Measurements from ENCODE around the gene ANKRD17. TPM values are rescaled to one million over a fixed set of nuclear protein-coding genes. Genes with fewer than 3 reads are reported as not detected.
"Not testable (repeated sequence)": the region's sequence is repeated elsewhere in the genome, so short reads cannot be mapped to it uniquely, and the experiment has no call there.

The ANKRD17 gene
- polyA plus RNA-seq, 4 donors: 60.0 to 74.9 (median 68.7) TPM

DNA sequence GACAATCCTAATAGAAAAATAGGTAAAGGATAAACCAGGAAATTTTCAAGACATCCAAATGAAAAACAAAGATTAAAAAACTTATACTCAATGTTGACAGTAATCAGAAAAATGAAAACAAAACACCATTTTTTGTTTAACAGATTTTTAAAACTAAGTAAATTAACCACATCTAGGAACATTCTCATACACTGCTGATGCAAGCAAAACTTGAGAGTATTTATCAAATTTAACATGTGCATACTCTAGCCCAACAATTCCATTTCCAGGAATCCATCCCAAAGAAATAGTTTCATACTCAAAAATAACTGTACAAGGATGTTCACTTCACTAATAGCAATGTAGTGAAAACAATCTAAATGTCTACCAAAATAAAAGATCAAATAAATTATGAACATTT, 11.5 kb downstream of the ANKRD17 start:
- no peak for DNase-seq (ENCODE audit: low read depth in 4 of 4, low spot score in 3 of 4)

DNA sequence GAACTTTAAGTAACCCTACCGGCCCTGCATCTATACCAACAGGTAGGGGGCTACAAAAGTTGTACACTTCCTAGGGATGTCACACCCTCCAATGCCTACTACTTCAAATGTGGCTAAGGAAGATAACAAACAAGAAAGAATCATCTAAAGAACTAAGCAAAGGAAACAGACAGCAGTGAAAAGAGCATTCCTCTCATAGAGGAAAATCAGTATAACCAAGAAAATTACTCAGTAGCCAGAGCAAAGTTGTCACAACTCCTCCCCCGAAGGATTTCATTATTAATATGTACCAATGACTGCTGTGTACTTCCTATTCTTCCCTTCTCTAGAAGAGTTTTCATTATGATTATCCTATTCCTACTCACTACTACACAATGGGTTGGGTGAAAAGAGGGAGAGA, 12.6 kb downstream of the ANKRD17 start:
- no peak for DNase-seq (ENCODE audit: low read depth in 4 of 4, low spot score in 3 of 4)

DNA sequence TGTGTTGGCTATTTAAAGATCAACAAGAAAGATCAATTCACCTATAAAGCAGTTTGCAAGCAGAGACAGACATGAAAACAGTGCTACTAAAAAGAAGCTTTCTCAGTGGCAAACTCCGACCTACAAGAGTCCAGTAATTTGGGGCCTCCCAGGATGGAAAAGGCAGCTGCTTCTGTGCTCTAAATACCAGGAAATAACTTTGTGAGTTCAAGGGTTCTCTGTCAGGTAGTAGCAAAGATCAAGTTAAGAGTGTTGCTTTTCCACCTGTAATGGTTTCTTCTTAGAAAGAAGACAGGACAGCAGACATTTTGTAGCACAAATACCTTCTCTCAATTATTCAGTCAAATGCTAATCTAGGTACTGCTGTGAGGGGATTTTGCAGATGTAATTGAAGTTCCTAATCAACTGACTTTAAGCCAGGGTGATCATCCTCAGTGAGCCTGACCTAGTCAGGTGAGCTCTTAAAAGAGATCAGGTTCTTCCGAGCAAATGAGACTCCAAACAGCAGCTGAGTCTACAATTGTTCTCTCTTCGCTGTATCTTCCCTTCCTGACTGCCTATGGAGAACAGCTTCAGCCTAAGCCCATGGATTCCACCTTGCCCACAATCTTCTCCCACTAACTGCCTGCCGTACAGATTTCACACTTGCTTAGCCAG, 13.5 kb downstream of the ANKRD17 start:
- DNase-seq (ENCODE audit: low read depth in 4 of 4, low spot score in 3 of 4): no peak

DNA sequence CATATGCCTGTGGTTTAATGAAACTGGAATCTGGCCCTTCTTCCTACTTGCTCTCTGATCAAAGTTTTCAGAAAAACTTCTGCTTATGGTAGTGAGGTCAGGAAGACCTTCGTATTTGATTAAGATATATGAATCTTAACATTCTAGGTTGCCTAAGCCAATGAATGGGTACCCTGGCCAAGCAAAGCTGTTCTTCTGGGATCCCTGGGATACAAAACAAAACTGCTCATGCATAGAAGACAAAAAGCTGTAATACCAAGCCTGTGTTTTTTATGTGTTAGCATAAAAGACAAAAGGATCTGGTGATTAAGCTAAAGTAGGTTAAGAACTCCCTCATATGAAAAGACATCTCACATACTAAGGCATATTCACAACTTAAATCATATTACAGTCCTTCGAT, 21.6 kb downstream of the ANKRD17 start:
- DNase-seq (ENCODE audit: low read depth in 4 of 4, low spot score in 3 of 4): no peak

DNA sequence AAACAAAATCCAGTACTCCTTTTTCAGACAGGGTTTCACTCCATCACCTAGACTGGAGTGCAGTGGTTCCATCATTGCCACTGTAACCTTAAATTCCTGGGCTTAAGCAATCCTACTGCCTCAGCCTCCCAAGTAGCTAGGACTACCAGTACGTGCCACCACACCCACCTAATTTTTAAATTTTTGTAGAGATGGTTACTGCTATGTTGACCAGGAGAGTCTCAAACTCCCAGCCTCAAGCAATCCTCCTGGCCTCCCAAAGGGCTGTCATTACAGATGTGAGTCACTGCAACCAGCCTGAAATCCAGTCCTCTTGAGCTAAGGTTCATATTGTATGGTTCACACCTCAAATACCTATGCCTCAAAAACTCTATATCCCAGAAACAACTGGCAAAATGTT, 22.4 kb downstream of the ANKRD17 start:
- DNase-seq (ENCODE audit: low read depth in 4 of 4, low spot score in 3 of 4): no peak

DNA sequence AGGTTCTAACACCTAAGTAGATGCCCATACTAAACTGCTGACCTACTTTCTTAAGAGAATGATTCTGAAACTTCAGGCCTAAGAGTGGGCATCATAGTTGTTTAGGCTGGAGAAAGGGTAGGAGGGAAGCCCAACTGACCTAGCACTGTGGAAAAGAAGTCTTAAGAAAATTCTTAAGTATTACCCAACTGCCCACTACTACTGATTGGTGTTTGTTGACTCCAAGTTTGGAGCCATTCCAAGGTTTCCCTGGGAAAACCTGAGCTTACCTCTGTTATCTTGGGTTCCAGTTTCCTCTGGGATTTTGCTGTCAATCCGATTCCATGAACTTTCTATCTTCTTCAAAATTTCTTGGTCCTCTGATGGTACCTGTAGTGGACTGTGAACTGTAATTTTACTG, 23.9 kb downstream of the ANKRD17 start:
- no peak for DNase-seq (ENCODE audit: low read depth in 4 of 4, low spot score in 3 of 4)

DNA sequence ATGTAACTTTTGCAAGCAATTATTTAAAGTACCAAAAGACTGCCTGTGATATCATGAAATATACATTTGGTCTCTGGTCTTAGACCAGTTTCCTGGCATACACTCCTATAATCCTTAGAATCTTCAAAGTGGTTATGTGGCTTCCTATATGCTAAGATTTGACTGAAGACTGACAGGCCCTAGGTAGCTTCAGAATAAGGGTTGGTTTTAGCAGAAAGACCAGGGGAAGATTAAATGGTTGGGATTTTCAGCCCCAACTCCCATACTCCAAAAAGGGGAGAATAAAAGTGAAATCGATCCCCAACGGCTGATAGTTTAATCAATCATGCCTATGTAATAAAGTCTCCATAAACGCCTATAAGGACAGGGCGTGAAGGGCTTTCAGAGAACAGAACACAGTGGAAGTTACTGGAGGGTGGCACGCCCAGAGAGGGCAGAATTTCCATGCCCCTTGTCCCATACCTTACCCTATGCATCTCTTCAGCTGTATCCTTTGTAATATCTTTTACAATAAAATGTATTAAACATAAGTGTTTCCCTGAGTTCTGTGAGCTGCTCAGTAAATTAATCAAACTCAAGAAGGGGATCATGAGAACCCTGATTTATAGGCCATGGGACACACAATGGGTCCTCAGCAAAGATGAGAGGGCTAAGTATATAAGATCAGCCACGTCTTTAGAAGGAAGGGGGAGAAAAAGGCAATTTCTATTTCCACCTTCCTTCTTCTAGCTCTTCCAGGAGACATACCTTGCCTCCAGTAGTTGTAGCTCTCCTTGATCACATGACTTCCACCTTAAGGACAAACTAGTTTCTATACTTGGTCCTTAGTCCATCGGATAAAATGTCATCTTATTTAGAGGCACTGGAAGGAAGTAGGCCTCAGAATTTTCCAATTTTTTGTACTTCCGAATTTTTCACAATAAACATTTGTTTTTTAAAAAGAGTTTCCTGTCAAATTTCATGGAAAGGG, 26.8 kb downstream of the ANKRD17 start:
- DNase-seq (ENCODE audit: low read depth in 4 of 4, low spot score in 3 of 4): no peak

DNA sequence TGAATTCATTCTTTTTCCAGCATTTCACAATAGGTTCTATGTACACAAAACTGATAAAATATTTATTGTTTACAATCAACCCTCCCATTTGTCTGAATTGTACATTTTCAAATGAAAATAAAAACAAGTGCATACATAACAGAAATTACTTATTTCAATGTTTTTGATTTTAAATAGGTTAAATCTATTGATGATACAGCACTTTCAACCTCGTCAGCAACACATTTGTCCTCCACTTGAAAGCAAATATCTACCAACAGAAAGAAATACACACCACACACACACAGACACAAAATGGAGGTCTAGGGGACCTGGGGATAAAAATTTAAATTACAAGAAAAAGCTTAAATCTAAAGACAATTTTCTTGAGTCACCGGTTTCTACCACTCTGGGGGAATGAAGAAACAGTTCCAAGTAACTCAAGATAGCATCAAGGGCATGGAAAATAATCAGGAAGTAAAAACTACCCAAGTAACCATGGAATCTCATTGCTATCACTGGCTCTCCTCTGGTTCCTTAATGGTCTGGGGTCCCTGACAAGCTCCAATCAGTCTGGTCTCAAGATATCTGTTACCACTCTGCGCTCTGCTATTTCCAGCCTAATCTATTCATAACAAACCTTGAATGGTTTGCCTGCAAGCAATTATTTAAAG, 27.6 kb downstream of the ANKRD17 start:
- no peak for DNase-seq (ENCODE audit: low read depth in 4 of 4, low spot score in 3 of 4)

DNA sequence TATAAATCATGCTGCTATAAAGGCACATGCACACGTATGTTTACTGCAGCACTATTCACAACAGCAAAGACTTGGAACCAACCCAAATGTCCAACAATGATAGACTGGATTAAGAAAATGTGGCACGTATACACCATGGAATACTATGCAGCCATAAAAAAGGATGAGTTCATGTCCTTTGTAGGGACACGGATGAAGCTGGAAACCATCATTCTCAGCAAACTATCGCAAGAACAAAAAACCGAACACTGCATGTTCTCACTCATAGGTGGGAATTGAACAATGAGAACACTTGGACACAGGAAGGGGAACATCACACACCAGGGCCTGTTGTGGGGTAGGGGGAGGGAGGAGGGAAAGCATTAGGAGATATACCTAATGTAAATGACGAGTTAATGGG, 29.8 kb downstream of the ANKRD17 start:
- DNase-seq (ENCODE audit: low read depth in 4 of 4, low spot score in 3 of 4): not testable (repeated sequence)

DNA sequence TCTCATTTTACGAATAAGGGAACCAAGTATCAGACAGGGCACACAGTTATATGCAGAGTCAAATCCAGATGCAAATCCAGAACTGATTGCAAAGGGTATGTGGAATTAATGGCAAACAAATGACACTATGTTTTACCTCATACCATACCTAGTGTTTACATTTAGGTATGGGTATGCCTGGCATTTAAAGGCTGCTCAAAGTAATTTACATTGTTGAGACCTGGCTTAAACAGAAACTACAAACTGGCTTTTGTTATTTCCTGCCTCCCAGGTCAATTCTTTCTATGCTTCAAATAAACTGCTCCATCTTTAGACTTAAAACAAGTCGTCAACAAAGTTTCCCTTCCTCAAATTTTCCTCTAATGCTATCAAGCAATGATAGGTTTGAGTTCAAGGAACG, 33.7 kb downstream of the ANKRD17 start:
- no peak for DNase-seq (ENCODE audit: low read depth in 4 of 4, low spot score in 3 of 4)

DNA sequence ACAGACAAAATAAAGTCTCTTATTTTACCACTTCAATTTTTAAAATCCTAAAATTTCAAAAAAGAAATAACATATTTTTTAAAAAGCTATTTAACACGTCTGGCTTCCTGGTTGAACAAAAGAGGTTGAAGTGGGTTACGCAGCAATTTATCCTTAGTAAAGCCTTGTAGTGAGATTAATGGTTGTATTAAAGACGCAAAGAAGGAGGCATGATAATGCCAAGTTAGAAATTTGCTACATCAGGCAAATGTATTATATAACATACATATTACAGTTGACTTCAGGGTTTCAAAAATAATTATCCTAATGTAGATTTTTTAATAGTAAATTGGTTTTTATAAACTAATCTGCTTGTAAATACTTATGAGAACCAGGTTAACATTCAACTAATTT, 35.3 kb downstream of the ANKRD17 start:
- DNase-seq (ENCODE audit: low read depth in 4 of 4, low spot score in 3 of 4): no peak

DNA sequence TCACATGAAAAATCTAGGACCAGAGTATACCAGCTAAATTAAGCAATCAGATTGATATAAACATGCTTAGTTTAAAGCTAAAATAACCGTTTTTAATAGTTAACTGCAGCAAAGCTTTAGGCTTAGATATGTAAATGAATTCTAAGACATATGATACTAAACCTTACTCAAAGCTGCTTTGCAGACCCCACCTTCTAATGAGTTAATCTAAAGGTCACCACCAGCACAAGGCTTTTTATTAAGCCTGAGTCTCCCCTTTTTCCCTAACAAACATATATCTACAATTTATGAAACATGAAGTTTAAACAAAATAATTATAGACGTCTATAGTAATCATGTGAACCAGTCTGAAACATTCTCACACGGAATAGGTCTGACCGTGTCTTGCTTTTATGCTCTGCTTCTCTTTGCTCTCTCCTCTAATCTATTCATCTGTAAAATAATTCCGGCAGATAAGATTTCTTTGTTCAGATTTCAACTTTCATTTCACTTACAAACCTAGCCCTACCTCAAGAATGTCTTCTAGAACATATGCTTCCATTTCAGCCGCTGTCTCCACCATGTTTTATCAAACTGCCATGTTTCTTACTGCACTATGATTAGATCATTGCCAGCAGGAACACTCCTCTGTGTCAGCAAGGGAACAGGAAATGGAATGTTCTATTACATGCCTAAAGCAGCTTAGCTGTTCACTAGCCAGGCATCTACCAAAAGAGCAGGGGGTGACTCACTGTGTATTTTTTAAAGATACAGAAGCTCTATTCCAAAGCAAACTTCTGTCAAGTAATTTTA, 35.9 kb downstream of the ANKRD17 start:
- DNase-seq (ENCODE audit: low read depth in 4 of 4, low spot score in 3 of 4): peak; percentile 53 to 77 (median 68)

DNA sequence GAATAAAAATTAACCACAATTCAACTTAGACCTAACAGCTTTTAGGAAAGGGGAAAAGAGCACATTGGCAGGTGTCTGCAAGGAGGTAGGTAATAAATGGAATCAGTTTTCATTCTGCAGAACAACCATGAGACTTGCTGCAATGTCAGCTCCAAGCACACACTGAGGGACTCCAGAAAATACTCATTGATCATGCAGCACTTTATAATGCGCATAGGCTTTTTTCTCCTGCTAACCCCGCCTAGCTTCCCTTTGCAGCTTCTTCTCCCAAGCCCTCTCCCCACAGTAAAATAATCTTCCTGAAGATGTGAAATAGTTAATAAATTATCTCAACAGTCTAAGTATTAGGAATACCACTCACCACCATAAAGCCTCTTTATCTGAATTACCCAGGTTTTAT, 36.9 kb downstream of the ANKRD17 start:
- no peak for DNase-seq (ENCODE audit: low read depth in 4 of 4, low spot score in 3 of 4)

DNA sequence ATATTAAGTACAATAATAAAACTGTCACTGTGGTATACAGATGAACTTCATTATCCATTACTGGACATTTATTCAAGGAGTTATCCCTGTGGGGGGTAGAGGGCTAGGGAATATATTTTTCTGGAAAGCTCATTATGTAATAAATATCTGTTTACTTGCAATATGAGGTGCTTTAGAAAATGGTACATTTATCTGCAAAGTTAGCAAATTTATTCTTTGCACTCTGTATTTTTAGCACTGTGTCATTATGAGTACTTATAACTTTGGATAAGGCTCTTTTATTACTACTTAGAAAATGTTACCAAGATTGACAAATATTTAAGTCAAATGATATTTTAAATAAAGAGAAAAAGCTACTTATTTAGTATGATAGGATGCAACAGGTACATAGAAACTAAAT, 37.8 kb downstream of the ANKRD17 start:
- no peak for DNase-seq (ENCODE audit: low read depth in 4 of 4, low spot score in 3 of 4)

DNA sequence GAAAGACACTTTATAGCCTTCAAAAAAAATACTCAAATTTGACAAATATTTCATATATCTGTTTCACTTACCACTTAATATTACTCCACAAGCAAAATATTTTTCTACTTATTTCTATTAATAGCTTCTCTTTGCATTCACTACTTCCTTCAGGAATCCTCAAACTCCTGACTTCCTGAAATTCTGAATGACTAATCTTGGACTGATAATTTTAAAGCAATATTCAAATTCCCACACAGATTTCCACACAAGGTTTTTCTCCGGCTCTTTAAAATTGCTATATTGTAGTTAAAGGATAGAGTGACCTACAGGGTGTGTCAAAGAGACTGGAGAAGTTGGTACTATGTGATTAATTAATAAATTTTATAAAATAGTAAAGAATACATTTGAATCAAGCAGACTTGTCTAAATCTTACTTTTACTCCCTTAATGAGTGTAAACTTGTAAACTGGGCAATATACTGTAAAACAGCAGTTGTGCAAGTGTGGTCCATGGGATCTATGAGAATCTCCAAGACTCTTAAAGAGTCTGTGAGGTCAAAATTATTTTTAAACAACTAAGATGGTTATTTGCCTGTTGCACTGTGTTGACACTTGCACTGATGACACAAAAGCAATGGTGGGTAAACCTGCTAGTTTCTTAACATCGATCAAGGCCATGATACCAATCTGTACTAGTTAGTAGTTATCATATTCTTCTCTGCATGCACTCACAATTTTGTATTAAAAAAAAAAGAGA, 44.5 kb downstream of the ANKRD17 start:
- DNase-seq (ENCODE audit: low read depth in 4 of 4, low spot score in 3 of 4): no peak

DNA sequence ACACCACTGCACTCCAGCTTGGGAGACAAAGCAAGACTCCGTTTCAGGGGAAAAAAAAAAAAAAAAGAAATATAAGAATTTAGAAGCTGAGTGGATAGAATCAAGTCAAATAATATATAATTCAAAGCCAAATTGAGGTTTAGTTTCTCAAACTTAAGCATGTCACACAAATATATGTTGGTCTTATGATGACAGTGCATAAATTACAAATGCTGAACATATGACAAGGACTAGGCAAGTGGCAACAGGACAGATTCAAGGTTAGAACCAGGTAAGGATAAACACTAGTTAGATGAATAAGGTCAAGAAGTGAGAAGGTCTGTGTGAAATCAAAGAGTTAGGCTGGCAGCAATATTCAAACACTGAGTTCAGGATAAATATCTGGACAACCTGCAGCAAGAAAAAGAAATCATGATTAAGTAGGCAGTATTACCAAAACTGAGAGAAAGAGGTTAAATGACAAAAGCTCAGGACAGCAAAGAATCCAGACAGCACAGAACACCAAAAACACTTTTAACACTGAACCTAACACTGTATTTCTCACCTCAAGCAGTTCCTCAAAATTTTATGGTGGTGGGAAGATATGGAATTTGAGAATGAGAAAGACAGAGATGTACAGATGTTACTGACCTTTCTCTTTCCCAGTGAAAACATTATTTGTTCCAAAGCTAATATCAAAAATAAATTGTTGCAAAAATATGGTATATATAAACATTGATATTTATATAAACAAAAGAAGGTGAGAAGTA, 45.4 kb downstream of the ANKRD17 start:
- DNase-seq (ENCODE audit: low read depth in 4 of 4, low spot score in 3 of 4): no peak

DNA sequence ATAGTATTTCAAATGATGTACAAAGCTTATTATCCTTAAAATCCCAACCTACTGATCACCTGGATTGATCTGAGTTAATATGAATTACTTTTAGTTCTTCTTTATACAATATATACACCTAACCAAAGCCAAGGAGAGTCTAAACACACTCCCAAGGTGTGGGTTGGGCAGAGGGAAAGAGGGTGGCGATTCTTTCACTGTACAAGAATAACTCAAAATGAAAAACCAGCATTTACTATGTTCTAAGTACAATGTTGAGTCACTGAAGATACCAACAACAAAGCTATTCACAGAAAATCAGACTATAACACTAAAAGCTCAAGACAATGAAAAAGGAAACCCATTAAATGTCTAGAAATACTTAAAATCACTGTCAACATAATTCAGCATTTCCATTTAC, 46.6 kb downstream of the ANKRD17 start:
- DNase-seq (ENCODE audit: low read depth in 4 of 4, low spot score in 3 of 4): no peak

DNA sequence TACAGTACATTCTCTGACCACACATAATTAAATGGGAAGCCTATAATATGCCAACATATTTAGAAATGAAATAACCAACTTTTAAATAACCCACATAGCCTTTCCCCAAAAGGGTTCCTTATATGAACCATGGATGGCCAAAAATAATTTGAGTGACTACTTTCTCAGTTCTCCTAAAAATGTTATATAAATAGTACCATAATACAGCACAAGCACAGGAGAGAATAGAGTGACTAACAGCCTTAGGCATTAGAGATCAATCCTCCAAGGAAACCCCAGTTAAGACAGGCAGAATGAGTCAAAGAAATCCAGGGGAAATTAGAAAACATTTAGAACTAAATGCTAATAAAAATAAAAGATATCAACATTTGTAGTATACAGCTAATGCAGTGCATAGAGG, 50.2 kb downstream of the ANKRD17 start:
- no peak for DNase-seq (ENCODE audit: low read depth in 4 of 4, low spot score in 3 of 4)

DNA sequence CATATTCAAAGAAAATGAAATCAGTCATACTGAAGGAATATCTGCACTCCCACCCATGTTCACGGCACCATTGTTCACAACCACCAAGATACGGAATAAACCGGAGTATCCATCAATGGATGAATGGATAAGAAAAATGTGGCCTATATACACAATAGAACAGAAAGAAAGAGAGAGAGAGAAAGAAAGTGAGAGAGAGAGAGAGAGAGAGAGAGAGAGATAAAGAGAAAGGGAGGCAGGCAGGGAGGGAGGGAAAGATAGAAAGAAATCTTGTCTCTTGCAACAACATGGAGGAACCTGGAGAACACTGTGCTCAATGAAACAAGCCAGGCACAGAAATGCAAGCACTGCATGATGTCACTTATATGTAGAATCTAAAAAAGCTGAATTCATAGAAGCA, 52.4 kb downstream of the ANKRD17 start:
- DNase-seq (ENCODE audit: low read depth in 4 of 4, low spot score in 3 of 4): no peak
